Left lung (tissue), 10 donors: Measurements from ENCODE around the gene CATSPER4. TPM values are rescaled to one million over a fixed set of nuclear protein-coding genes. Genes with fewer than 3 reads are reported as not detected.

ENCODE experiments used
- ATAC-seq: fragments of 200-7000 bp; cut with Tn5 transposase; one replicate; pipeline ENCODE4 v1.9.1; 2020; ENCODE audit warnings: moderate library complexity
- DNase-seq, 4 donors: peaks; one replicate each; pipeline ENCODE4 v3.0.0-alpha.2; 2013 to 2020
- H3K27ac ChIP-seq, 2 donors: fragments of 200-600 bp; sonication (generic) in 1 of 2; one replicate each; pipeline versions ENCODE4 v1.5.0 to v1.8.0; 2020 to 2021
- H3K27me3 ChIP-seq, 2 donors: fragments of 200-600 bp; sonication (generic) in 1 of 2; one replicate each; pipeline versions ENCODE4 v1.5.0 to v1.8.0; 2020 to 2021
- H3K36me3 ChIP-seq, 2 donors: fragments of 200-600 bp; sonication (generic) in 1 of 2; one replicate each; pipeline versions ENCODE4 v1.5.0 to v1.8.0; 2020 to 2021
- H3K4me1 ChIP-seq, 2 donors: fragments of 200-600 bp; one replicate each; pipeline ENCODE4 v1.8.0; 2021
- H3K4me3 ChIP-seq, 2 donors: fragments of 200-600 bp; sonication (generic) in 1 of 2; one replicate each; pipeline versions ENCODE4 v1.5.0 to v1.8.0; 2020 to 2021; ENCODE audit warnings: mild to moderate bottlenecking in 1 of 2
- H3K9me3 ChIP-seq, 2 donors: fragments of 200-600 bp; sonication (generic) in 1 of 2; one replicate each; pipeline versions ENCODE4 v1.5.0 to v1.8.0; 2020 to 2021
- CTCF ChIP-seq, 2 donors: fragments of 200-600 bp; sonication (generic) in 1 of 2; IDR thresholded peaks; one replicate each; pipeline versions ENCODE4 v1.5.0 to v1.8.0; 2021; ENCODE audit warnings: antibody characterized with exemption in 2 of 2
- intact Hi-C, 2 donors: fragments of 100-400 bp; cut with DNase I; formaldehyde crosslinking; loops; one replicate each; pipeline versions ENCODE4 v1.11.2 to v1.14.2; 2022
- polyA plus RNA-seq, 6 donors: library from polyadenylated mRNA; unstranded; fragments of 120-200 nt; gene quantifications; one replicate each; pipeline ENCODE4 v1.2.1, GENCODE V29; 2013; ENCODE audit not compliant: insufficient read length in 6 of 6
- total RNA-seq, 2 donors: library from RNA; stranded (reverse); fragmentation: NEBNext Ultra II Directional; extraction: Animal tissue kit (Norgen Biotek cat#: 25700); gene quantifications; one replicate each; pipeline ENCODE4 v1.2.1, GENCODE V29; 2021
- donor health status: DM: no; HTN: yes; CAD: no.
- donor health status: DM: no; HTN: no; CAD: no.

CATSPER4 gene
- total and polyA plus RNA-seq, 8 donors = 0.11 to 0.13 TPM; not detected in 6

GRCh38 chr1:26197301-26197700, 6.9 kb downstream of the CATSPER4 start:
- no peak for DNase-seq
- TF ChIP-seq CTCF (IDR thresholded peaks at IDR 0.05) = no peak
- Histone ChIP-seq H3K4me1 (peaks cover 0 to 14% of the 10 kb centered on the region in 2 donors), H3K9me3 (no peaks in the 10 kb centered on the region), H3K27me3 (no peaks in the 10 kb centered on the region), H3K4me3 (no peak overlapping the region), H3K27ac (no peak overlapping the region), H3K36me3 (no peaks in the 10 kb centered on the region)
- intact Hi-C loops = no loop called here
- no peak for ATAC-seq

GRCh38 chr1:26197813-26198212, 7.4 kb downstream of the CATSPER4 start:
- DNase-seq = no peak
- no peak for ATAC-seq
- intact Hi-C loops = no loop called here
- Histone ChIP-seq H3K4me3 (no peak overlapping the region), H3K9me3 (no peaks in the 10 kb centered on the region), H3K27me3 (no peaks in the 10 kb centered on the region), H3K36me3 (no peaks in the 10 kb centered on the region), H3K27ac (no peak overlapping the region), H3K4me1 (peaks cover 0 to 14% of the 10 kb centered on the region in 2 donors)
- TF ChIP-seq CTCF (IDR thresholded peaks at IDR 0.05) = no peak

GRCh38 chr1:26200413-26200812, 10.0 kb downstream of the CATSPER4 start:
- ATAC-seq = no peak
- H3K4me1 ChIP-seq = peaks cover 0 to 14% of the 10 kb centered on the region in 2 donors

GRCh38 chr1:26203642-26204318, 13.4 kb downstream of the CATSPER4 start:
- peaks cover 0 to 7% of the 10 kb centered on the region in 2 donors for H3K27me3 ChIP-seq
- no peaks in the 10 kb centered on the region for H3K36me3 ChIP-seq
- ATAC-seq (no peak), DNase-seq (no peak)
- H3K27ac ChIP-seq = no peak overlapping the region
- no peaks in the 10 kb centered on the region for H3K9me3 ChIP-seq
- no peak overlapping the region for H3K4me3 ChIP-seq
- intact Hi-C loops = no loop called here
- TF ChIP-seq CTCF (IDR thresholded peaks at IDR 0.05) = no peak
- peaks cover 0 to 14% of the 10 kb centered on the region in 2 donors for H3K4me1 ChIP-seq

More at GRCh38 chr1:26200413-26200812, 10.0 kb downstream of the CATSPER4 start:
- Histone ChIP-seq H3K27me3 (peaks cover 0 to 7% of the 10 kb centered on the region in 2 donors), H3K4me3 (no peak overlapping the region), H3K27ac (no peak overlapping the region), H3K36me3 (no peaks in the 10 kb centered on the region), H3K9me3 (no peaks in the 10 kb centered on the region)
- no peak for DNase-seq
- no peak for TF ChIP-seq CTCF (IDR thresholded peaks at IDR 0.05)
- intact Hi-C loops = no loop called here

GRCh38 chr1:26210147-26210870, 19.9 kb downstream of the CATSPER4 start:
- intact Hi-C loops = no loop called here
- Histone ChIP-seq H3K9me3 (no peaks in the 10 kb centered on the region), H3K27ac (no peak overlapping the region), H3K27me3 (no peaks in the 10 kb centered on the region), H3K4me1 (no peaks in the 10 kb centered on the region), H3K4me3 (no peak overlapping the region), H3K36me3 (no peaks in the 10 kb centered on the region)
- DNase-seq (no peak), ATAC-seq (no peak)
- TF ChIP-seq CTCF (IDR thresholded peaks at IDR 0.05) = no peak
